ENCODE data around the gene DAZAP1. TPM values are rescaled to one million over a fixed set of nuclear protein-coding genes. Genes with fewer than 3 reads are reported as not detected.

DAZAP1 gene
- polyA plus RNA-seq, 1 donor (not counting 4 experiments of a cell fraction or from before 2014, with no cell fraction given): 99.2 TPM

DNA sequence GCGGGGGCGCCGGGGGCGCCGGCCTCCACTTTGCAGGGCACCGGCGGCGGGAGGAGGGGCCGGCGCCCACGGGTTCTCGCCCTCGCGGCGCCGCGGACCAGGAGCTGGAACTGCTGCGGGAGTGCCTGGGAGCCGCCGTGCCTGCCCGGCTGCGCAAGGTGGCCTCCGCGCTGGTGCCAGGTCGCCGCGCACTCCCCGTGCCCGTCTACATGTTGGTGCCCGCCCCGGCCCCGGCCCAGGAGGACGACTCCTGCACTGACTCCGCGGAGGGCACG, 59.8 kb downstream of the DAZAP1 start:
- FAIRE-seq: no peak
- Histone ChIP-seq H3K36me3 (ENCODE audit: control insufficient read depth in 2 of 2, extremely low read depth in 1 of 2, insufficient read depth in 2 of 2, low read length in 2 of 2) (no peaks in the 10 kb centered on the region), H3K9me1 (ENCODE audit: control insufficient read depth, extremely low read depth, insufficient read depth, low read length) (peaks cover 3% of the 10 kb centered on the region), H3K9me3 (ENCODE audit: control insufficient read depth, low read depth, low read length) (no peaks in the 10 kb centered on the region), H3K27me3 (ENCODE audit: control insufficient read depth, extremely low read depth, insufficient read depth, low read length) (peaks cover 60% of the 10 kb centered on the region), H3K79me2 (ENCODE audit: control insufficient read depth, insufficient read depth, low read length) (no peaks in the 10 kb centered on the region), H2AFZ (ENCODE audit: control insufficient read depth, low read length) (no peak overlapping the region), H3K27ac (ENCODE audit: control insufficient read depth, insufficient read depth, low read length) (no peak overlapping the region), H3K4me2 (ENCODE audit: control insufficient read depth, extremely low read depth, insufficient read depth, low read depth, low read length) (peak overlapping the region; percentile 22), H3K4me1 (ENCODE audit: control insufficient read depth, extremely low read depth, insufficient read depth, low read length) (peaks cover 16% of the 10 kb centered on the region), H3K9ac (ENCODE audit: control insufficient read depth, extremely low read depth, insufficient read depth, low read length) (no peak overlapping the region), H3K4me3 (ENCODE audit: control insufficient read depth in 2 of 3, extremely low read depth in 1 of 3, insufficient read depth in 2 of 3, low read depth in 1 of 3, low read length in 3 of 3) (no peak overlapping the region), H4K20me1 (ENCODE audit: control insufficient read depth, extremely low read depth, insufficient read depth, low read length) (peaks cover 12% of the 10 kb centered on the region)
- dilution Hi-C loops (cut with MboI; ENCODE audit: extremely low pct_ligation_motif_present, low sequenced_read_pairs): no loop called here
- no peak for DNase-seq (ENCODE audit: low read depth, low spot score)
- TF ChIP-seq, protein P1, sequence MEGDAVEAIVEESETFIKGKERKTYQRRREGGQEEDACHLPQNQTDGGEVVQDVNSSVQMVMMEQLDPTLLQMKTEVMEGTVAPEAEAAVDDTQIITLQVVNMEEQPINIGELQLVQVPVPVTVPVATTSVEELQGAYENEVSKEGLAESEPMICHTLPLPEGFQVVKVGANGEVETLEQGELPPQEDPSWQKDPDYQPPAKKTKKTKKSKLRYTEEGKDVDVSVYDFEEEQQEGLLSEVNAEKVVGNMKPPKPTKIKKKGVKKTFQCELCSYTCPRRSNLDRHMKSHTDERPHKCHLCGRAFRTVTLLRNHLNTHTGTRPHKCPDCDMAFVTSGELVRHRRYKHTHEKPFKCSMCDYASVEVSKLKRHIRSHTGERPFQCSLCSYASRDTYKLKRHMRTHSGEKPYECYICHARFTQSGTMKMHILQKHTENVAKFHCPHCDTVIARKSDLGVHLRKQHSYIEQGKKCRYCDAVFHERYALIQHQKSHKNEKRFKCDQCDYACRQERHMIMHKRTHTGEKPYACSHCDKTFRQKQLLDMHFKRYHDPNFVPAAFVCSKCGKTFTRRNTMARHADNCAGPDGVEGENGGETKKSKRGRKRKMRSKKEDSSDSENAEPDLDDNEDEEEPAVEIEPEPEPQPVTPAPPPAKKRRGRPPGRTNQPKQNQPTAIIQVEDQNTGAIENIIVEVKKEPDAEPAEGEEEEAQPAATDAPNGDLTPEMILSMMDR (optimal IDR thresholded peaks at IDR 0.05 in 1 of 3, IDR thresholded peaks at IDR 0.05 in 1 of 3, conservative IDR thresholded peaks at IDR 0.05 in 1 of 3; ENCODE audit: extremely low read depth in 1 of 3, insufficient read depth in 2 of 3, low read length in 3 of 3): no peak
- no peak for TF ChIP-seq EZH2 (IDR thresholded peaks at IDR 0.05; ENCODE audit: low read length)

DNA sequence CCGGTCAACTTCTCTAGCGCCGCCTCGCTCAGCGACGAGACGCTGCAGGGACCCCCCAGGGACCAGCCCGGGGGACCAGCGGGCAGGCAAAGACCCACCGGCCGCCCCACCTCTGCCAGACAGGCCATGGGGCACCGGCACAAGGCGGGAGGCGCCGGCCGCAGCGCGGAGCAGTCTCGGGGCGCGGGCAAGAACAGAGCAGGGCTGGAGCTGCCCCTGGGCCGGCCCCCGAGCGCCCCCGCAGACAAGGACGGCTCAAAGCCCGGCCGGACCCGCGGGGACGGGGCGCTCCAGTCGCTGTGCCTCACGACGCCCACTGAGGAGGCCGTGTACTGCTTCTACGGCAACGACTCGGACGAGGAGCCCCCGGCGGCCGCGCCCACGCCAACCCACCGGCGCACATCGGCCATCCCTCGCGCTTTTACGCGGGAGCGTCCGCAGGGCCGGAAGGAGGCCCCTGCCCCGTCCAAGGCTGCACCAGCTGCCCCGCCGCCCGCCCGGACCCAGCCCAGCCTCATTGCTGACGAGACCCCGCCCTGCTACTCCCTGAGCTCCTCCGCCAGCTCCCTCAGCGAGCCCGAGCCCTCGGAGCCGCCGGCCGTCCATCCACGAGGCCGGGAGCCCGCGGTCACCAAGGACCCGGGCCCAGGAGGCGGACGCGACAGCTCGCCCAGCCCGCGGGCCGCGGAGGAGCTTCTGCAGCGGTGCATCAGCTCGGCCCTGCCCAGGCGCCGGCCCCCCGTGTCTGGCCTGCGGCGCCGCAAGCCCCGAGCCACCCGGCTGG, 60.3 kb downstream of the DAZAP1 start:
- FAIRE-seq: no peak
- H3K9ac ChIP-seq (ENCODE audit: control insufficient read depth, extremely low read depth, insufficient read depth, low read length): no peak overlapping the region
- no peaks in the 10 kb centered on the region for H3K36me3 ChIP-seq (ENCODE audit: control insufficient read depth in 2 of 2, extremely low read depth in 1 of 2, insufficient read depth in 2 of 2, low read length in 2 of 2)
- no peak overlapping the region for H3K27ac ChIP-seq (ENCODE audit: control insufficient read depth, insufficient read depth, low read length)
- peaks cover 12% of the 10 kb centered on the region for H4K20me1 ChIP-seq (ENCODE audit: control insufficient read depth, extremely low read depth, insufficient read depth, low read length)
- peaks cover 16% of the 10 kb centered on the region for H3K4me1 ChIP-seq (ENCODE audit: control insufficient read depth, extremely low read depth, insufficient read depth, low read length)
- H3K9me1 ChIP-seq (ENCODE audit: control insufficient read depth, extremely low read depth, insufficient read depth, low read length): peaks cover 4% of the 10 kb centered on the region
- no peak for DNase-seq (ENCODE audit: low read depth, low spot score)
- no peak overlapping the region for H2AFZ ChIP-seq (ENCODE audit: control insufficient read depth, low read length)
- peak; percentile 44 for TF ChIP-seq EZH2 (IDR thresholded peaks at IDR 0.05; ENCODE audit: low read length)
- TF ChIP-seq, protein P1 (optimal IDR thresholded peaks at IDR 0.05 in 1 of 3, IDR thresholded peaks at IDR 0.05 in 1 of 3, conservative IDR thresholded peaks at IDR 0.05 in 1 of 3; ENCODE audit: extremely low read depth in 1 of 3, insufficient read depth in 2 of 3, low read length in 3 of 3): no peak
- H3K4me2 ChIP-seq (ENCODE audit: control insufficient read depth, extremely low read depth, insufficient read depth, low read depth, low read length): peak overlapping the region; percentile 22
- dilution Hi-C loops (cut with MboI; ENCODE audit: extremely low pct_ligation_motif_present, low sequenced_read_pairs): no loop called here
- H3K27me3 ChIP-seq (ENCODE audit: control insufficient read depth, extremely low read depth, insufficient read depth, low read length): peaks cover 61% of the 10 kb centered on the region
- no peaks in the 10 kb centered on the region for H3K79me2 ChIP-seq (ENCODE audit: control insufficient read depth, insufficient read depth, low read length)
- peak overlapping the region in 1 of 3 experiments; percentile 36 for H3K4me3 ChIP-seq (ENCODE audit: control insufficient read depth in 2 of 3, extremely low read depth in 1 of 3, insufficient read depth in 2 of 3, low read depth in 1 of 3, low read length in 3 of 3)
- H3K9me3 ChIP-seq (ENCODE audit: control insufficient read depth, low read depth, low read length): no peaks in the 10 kb centered on the region

Data from keratinocyte (primary cell).